ENCODE data around the gene DVL1. TPM values are rescaled to one million over a fixed set of nuclear protein-coding genes. Genes with fewer than 3 reads are reported as not detected.
A peak's percentile ranks its signal among the peaks of the same experiment; 100 is the strongest.

DVL1 gene
- total and polyA plus RNA-seq, 2 of the 13 experiments (the other 11 are each of a cell fraction or from before 2014, with no cell fraction given): 30.8 to 60.4 TPM

- TF ChIP-seq CERS6 (CRISPR knock-in tag; IDR thresholded peaks at IDR 0.05) (no peak), ZNF430 (CRISPR knock-in tag; IDR thresholded peaks at IDR 0.05) (no peak), BRF2 (CRISPR knock-in tag; IDR thresholded peaks at IDR 0.05) (no peak), KMT2A (CRISPR knock-in tag; IDR thresholded peaks at IDR 0.05) (no peak), HOXA5 (CRISPR knock-in tag; IDR thresholded peaks at IDR 0.05) (no peak), KDM6A (CRISPR knock-in tag; IDR thresholded peaks at IDR 0.05; ENCODE audit: low read depth) (no peak), ZNF441 (CRISPR knock-in tag; IDR thresholded peaks at IDR 0.05; ENCODE audit: borderline replicate concordance) (no peak), ZNF282 (IDR thresholded peaks at IDR 0.05; ENCODE audit: partially characterized antibody) (no peak), PAWR (CRISPR knock-in tag; IDR thresholded peaks at IDR 0.05; ENCODE audit: borderline replicate concordance) (no peak), RFX3 (CRISPR knock-in tag; IDR thresholded peaks at IDR 0.05) (no peak), ATF1 (CRISPR knock-in tag; IDR thresholded peaks at IDR 0.05) (no peak), LBX2 (CRISPR knock-in tag; IDR thresholded peaks at IDR 0.05; ENCODE audit: borderline replicate concordance) (no peak), GABPA (IDR thresholded peaks at IDR 0.05; ENCODE audit: low read depth, low read length) (no peak), GABPA (CRISPR knock-in tag; IDR thresholded peaks at IDR 0.05; ENCODE audit: low read depth) (no peak), EZH2 (conservative IDR thresholded peaks at IDR 0.05; ENCODE audit: low read depth, low read length) (no peak), REPIN1 (CRISPR knock-in tag; IDR thresholded peaks at IDR 0.05; ENCODE audit: borderline replicate concordance, low read depth) (no peak), ZNF577 (CRISPR knock-in tag; IDR thresholded peaks at IDR 0.05; ENCODE audit: borderline replicate concordance, low read depth) (no peak), KDM4B (CRISPR knock-in tag; IDR thresholded peaks at IDR 0.05) (no peak), RXRA (CRISPR knock-in tag; IDR thresholded peaks at IDR 0.05) (0 out of 2 replicates have a peak, but pooled peaks have one; percentile 11), ZNF354B (CRISPR knock-in tag; IDR thresholded peaks at IDR 0.05) (no peak)
- TF ChIP-seq, protein P1, sequence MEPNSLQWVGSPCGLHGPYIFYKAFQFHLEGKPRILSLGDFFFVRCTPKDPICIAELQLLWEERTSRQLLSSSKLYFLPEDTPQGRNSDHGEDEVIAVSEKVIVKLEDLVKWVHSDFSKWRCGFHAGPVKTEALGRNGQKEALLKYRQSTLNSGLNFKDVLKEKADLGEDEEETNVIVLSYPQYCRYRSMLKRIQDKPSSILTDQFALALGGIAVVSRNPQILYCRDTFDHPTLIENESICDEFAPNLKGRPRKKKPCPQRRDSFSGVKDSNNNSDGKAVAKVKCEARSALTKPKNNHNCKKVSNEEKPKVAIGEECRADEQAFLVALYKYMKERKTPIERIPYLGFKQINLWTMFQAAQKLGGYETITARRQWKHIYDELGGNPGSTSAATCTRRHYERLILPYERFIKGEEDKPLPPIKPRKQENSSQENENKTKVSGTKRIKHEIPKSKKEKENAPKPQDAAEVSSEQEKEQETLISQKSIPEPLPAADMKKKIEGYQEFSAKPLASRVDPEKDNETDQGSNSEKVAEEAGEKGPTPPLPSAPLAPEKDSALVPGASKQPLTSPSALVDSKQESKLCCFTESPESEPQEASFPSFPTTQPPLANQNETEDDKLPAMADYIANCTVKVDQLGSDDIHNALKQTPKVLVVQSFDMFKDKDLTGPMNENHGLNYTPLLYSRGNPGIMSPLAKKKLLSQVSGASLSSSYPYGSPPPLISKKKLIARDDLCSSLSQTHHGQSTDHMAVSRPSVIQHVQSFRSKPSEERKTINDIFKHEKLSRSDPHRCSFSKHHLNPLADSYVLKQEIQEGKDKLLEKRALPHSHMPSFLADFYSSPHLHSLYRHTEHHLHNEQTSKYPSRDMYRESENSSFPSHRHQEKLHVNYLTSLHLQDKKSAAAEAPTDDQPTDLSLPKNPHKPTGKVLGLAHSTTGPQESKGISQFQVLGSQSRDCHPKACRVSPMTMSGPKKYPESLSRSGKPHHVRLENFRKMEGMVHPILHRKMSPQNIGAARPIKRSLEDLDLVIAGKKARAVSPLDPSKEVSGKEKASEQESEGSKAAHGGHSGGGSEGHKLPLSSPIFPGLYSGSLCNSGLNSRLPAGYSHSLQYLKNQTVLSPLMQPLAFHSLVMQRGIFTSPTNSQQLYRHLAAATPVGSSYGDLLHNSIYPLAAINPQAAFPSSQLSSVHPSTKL (CRISPR knock-in tag; IDR thresholded peaks at IDR 0.05): no peak
- TF ChIP-seq, protein P2, sequence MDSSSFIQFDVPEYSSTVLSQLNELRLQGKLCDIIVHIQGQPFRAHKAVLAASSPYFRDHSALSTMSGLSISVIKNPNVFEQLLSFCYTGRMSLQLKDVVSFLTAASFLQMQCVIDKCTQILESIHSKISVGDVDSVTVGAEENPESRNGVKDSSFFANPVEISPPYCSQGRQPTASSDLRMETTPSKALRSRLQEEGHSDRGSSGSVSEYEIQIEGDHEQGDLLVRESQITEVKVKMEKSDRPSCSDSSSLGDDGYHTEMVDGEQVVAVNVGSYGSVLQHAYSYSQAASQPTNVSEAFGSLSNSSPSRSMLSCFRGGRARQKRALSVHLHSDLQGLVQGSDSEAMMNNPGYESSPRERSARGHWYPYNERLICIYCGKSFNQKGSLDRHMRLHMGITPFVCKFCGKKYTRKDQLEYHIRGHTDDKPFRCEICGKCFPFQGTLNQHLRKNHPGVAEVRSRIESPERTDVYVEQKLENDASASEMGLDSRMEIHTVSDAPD (CRISPR knock-in tag; IDR thresholded peaks at IDR 0.05): no peak
Observed at GRCh38 chr1:1305300-1306069, 43.7 kb downstream of the DVL1 start (continued).

Measured in HepG2 (cell line).